GM12878 (cell line): Measurements from ENCODE around the gene OTUB2. TPM values are rescaled to one million over a fixed set of nuclear protein-coding genes. Genes with fewer than 3 reads are reported as not detected.

Source experiments
- ATAC-seq: fragments of 200-7000 bp; cut with Tn5 transposase; 3 replicates; pipeline ENCODE4 v1.9.1; 2020; ENCODE audit warnings: mild to moderate bottlenecking, moderate library complexity
- BruUV-seq: library from RNA; stranded (reverse); fragments of 400-500 nt; replicated peaks from 2 replicates; lab custom pipeline; 2021; lab: Mats Ljungman, UMichigan
- CTCF ChIA-PET: fragments of 300-600 bp; sonication (Branson Sonifier 250); formaldehyde crosslinking; extraction: SDS; loops from one replicate; lab custom pipeline; 2021; ENCODE audit warnings: inconsistent platforms; lab: Yijun Ruan, JAX
- POLR2A ChIA-PET: fragments of 350-600 bp; formaldehyde crosslinking; extraction: SDS; loops from one replicate; lab custom pipeline; 2021; ENCODE audit warnings: inconsistent platforms; lab: Charles Lee
- RAD21 ChIA-PET: fragments of 300-600 bp; sonication (Branson Sonifier 250); formaldehyde crosslinking; loops from one replicate; lab custom pipeline; 2023; ENCODE audit warnings: antibody characterized with exemption; ENCODE audit not compliant: unreplicated experiment; lab: Charles Lee
- SMC1A ChIA-PET: fragments of 300-600 bp; sonication (Branson Sonifier 250); formaldehyde crosslinking; loops from one replicate; lab custom pipeline; 2023; ENCODE audit not compliant: unreplicated experiment, uncharacterized antibody; lab: Charles Lee
- DNase-seq: peaks from one replicate; pipeline ENCODE4 v3.0.0-alpha.2; 2011; ENCODE audit warnings: low read depth, low spot score
- FAIRE-seq: peaks from 3 replicates; lab custom pipeline; 2011; peaks lifted over from hg19 to GRCh38; lab: Jason Lieb, UNC
- H2AFZ ChIP-seq: 2 replicates; pipeline ENCODE4 v1.6.0; 2011; ENCODE audit warnings: low read depth, low read length, control low read depth; ENCODE audit not compliant: control insufficient read depth
- H3K27ac ChIP-seq: 2 replicates; pipeline ENCODE4 v1.5.1; 2011; ENCODE audit warnings: control low read depth; ENCODE audit not compliant: control insufficient read depth, insufficient read depth
- H3K27me3 ChIP-seq, 2 experiments: replicated peaks in 1 of 2; 2 replicates each; pipeline versions ENCODE4 v1.6.0 to v1.6.1; 2011; ENCODE audit warnings: low read length in 1 of 2; ENCODE audit not compliant: control insufficient read depth in 2 of 2, insufficient read depth in 2 of 2
- H3K36me3 ChIP-seq, 2 experiments: 2 replicates each; pipeline ENCODE4 v1.5.1; 2011; ENCODE audit warnings: low read length in 1 of 2; ENCODE audit not compliant: control insufficient read depth in 2 of 2, insufficient read depth in 2 of 2
- H3K4me1 ChIP-seq: 2 replicates; pipeline ENCODE4 v1.6.1; 2011; ENCODE audit warnings: mild to moderate bottlenecking, low read length, moderate library complexity, mixed read lengths; ENCODE audit not compliant: control insufficient read depth, insufficient read depth
- H3K4me2 ChIP-seq: 2 replicates; pipeline ENCODE4 v1.6.0; 2011; ENCODE audit warnings: control low read depth; ENCODE audit not compliant: control insufficient read depth, insufficient read depth
- H3K4me3 ChIP-seq: fragments of 200-600 bp; sonication (generic); 2 replicates; pipeline ENCODE4 v1.5.1; 2016
- H3K79me2 ChIP-seq: 2 replicates; pipeline ENCODE4 v1.6.0; 2011; ENCODE audit warnings: low read length; ENCODE audit not compliant: control insufficient read depth, insufficient read depth
- H3K9ac ChIP-seq: 2 replicates; pipeline ENCODE4 v1.8.0; 2011; ENCODE audit warnings: low read length, control low read depth, mixed read lengths; ENCODE audit not compliant: control insufficient read depth, insufficient read depth
- H3K9me3 ChIP-seq: replicated peaks from 3 replicates; pipeline ENCODE4 v1.5.1; 2011; ENCODE audit warnings: mild to moderate bottlenecking, low read length; ENCODE audit not compliant: control insufficient read depth, insufficient read depth
- H4K20me1 ChIP-seq: 2 replicates; pipeline ENCODE4 v1.6.0; 2011; ENCODE audit not compliant: control insufficient read depth, insufficient read depth
- BHLHE40 ChIP-seq, 2 experiments: fragments of 450-650 bp in 1 of 2; IDR thresholded peaks; 2 replicates each; pipeline ENCODE4 v1.6.1; 2011 to 2017; ENCODE audit warnings: low read depth in 2 of 2, borderline replicate concordance in 1 of 2, improper control_type of control experiment in 1 of 2, low read length in 1 of 2, mild to moderate bottlenecking in 1 of 2
- BRCA1 ChIP-seq: IDR thresholded peaks from 2 replicates; pipeline ENCODE4 v1.6.1; 2011; ENCODE audit warnings: low read depth, low read length, improper control_type of control experiment
- CHD1 ChIP-seq: IDR thresholded peaks from 2 replicates; pipeline ENCODE4 v1.6.1; 2012; ENCODE audit warnings: low read depth, low read length, improper control_type of control experiment
- JUND ChIP-seq: IDR thresholded peaks from 2 replicates; pipeline ENCODE4 v1.6.1; 2012; ENCODE audit warnings: low read depth, mild to moderate bottlenecking, low read length, improper control_type of control experiment, moderate library complexity
- MTA3 ChIP-seq: IDR thresholded peaks from 2 replicates; pipeline ENCODE4 v1.6.1; 2012; ENCODE audit warnings: low read length, inconsistent platforms, borderline replicate concordance
- MXI1 ChIP-seq: fragments of 150-350 bp; IDR thresholded peaks from 2 replicates; pipeline ENCODE4 v1.6.1; 2011; ENCODE audit warnings: low read depth, mild to moderate bottlenecking, inconsistent platforms, low read length, improper control_type of control experiment
- NFXL1 ChIP-seq: fragments of 450-650 bp; IDR thresholded peaks from 2 replicates; pipeline ENCODE4 v1.6.1; 2017; ENCODE audit warnings: antibody characterized with exemption, mild to moderate bottlenecking, borderline replicate concordance
- POLR2A ChIP-seq: IDR thresholded peaks from 2 replicates; pipeline ENCODE4 v1.6.1; 2011; ENCODE audit warnings: low read depth, mild to moderate bottlenecking, low read length
- RAD51 ChIP-seq: fragments of 450-650 bp; IDR thresholded peaks from 2 replicates; pipeline ENCODE4 v1.6.1; 2016; ENCODE audit warnings: moderate library complexity, mild to moderate bottlenecking, inconsistent platforms
- SP1 ChIP-seq: IDR thresholded peaks from one replicate; pipeline ENCODE4 v1.6.1; 2011; ENCODE audit warnings: low read depth, low read length
- SUPT20H ChIP-seq: IDR thresholded peaks from 2 replicates; pipeline ENCODE4 v1.6.1; 2011; ENCODE audit warnings: low read depth, mild to moderate bottlenecking, low read length, moderate library complexity, borderline replicate concordance; ENCODE audit not compliant: control insufficient read depth
- TCF3 ChIP-seq: IDR thresholded peaks from 2 replicates; pipeline ENCODE4 v1.6.1; 2012; ENCODE audit warnings: low read depth, mild to moderate bottlenecking, low read length, borderline replicate concordance; ENCODE audit not compliant: insufficient read depth
- ZNF274 ChIP-seq: IDR thresholded peaks from one replicate; pipeline ENCODE4 v1.8.0; 2011; ENCODE audit not compliant: insufficient read length, insufficient read depth
- ZNF687 ChIP-seq: fragments of 450-650 bp; IDR thresholded peaks from 2 replicates; pipeline ENCODE4 v1.6.1; 2017; ENCODE audit warnings: mild to moderate bottlenecking, moderate library complexity
- WGBS: methylation state at CpG from one replicate; pipeline ENCODE4 v1.1.6; 2016; ENCODE audit warnings: low lambda C conversion rate; ENCODE audit not compliant: insufficient replicate concordance, insufficient coverage; ENCODE audit errors: missing lambda C conversion rate; 5-methylcytosine and 5-hydroxymethylcytosine counted together
- in situ Hi-C: fragments of 300-500 bp; cut with MboI; formaldehyde crosslinking; loops from 9 replicates; pipeline ENCODE4 v1.14.3; 2018; ENCODE audit warnings: mixed read lengths
- intact Hi-C: fragments of 100-400 bp; cut with micrococcal nuclease; formaldehyde crosslinking; loops from one replicate; pipeline ENCODE4 v1.14.2; 2022; ENCODE audit not compliant: unreplicated experiment
- polyA plus RNA-seq, 11 experiments: library from polyadenylated mRNA; depleted of rRNA in 4 of 11; unstranded in 6 of 11; stranded (reverse) in 5 of 11; fragments of >200 nt; fragmentation: Nextera tagmentation in 4 of 11; fragmentation: Illumina TruSeq in 1 of 11; extraction: Ambion mirVana in 4 of 11; extraction: Trizol in 1 of 11; gene quantifications; 1 replicate in 1 of 11; 2 replicates in 10 of 11; pipeline versions ENCODE4 v1.2.1 to v1.2.3, GENCODE V29; 2011 to 2016; ENCODE audit warnings: inconsistent platforms in 2 of 11, missing spikeins in 2 of 11, low read depth in 1 of 11
- total RNA-seq, 4 experiments: library from RNA; depleted of rRNA in 3 of 4; stranded (reverse); fragments of >200 nt in 3 of 4; fragmentation: Illumina TruSeq in 1 of 4; extraction: Trizol in 1 of 4; gene quantifications; 2 replicates each; pipeline versions ENCODE4 v1.2.1 to v1.2.3, GENCODE V29; 2013 to 2021

OTUB2 gene
- total and polyA plus RNA-seq, 10 of the 15 experiments (the other 5 are each of a cell fraction or from before 2014, with no cell fraction given) = 0.05 to 0.82 (median 0.43) TPM

GRCh38 chr14:93997916-93998870 lies 27.9 kb upstream of the OTUB2 start:
- CTCF ChIA-PET = interaction anchor here (0.6 to 16.9 kb wide), 15 partner anchors 7 to 821 kb away, joined by 3 to 541 read pairs (median 9); partner anchors contain the start of gene ASB2
- no peaks in the 10 kb centered on the region for H4K20me1 ChIP-seq
- no peaks in the 10 kb centered on the region for H3K27me3 ChIP-seq
- no peaks in the 10 kb centered on the region for H3K79me2 ChIP-seq
- no peak for FAIRE-seq
- no peaks in the 10 kb centered on the region for H3K36me3 ChIP-seq
- H3K4me3 ChIP-seq = no peak overlapping the region
- BruUV-seq = no TSS peak
- SMC1A ChIA-PET = interaction anchor here (0.6 to 7.3 kb wide), 15 partner anchors 7 to 60 kb away, joined by 3 to 180 read pairs (median 16); partner anchors contain the start of gene ASB2
- H3K4me2 ChIP-seq = no peak overlapping the region
- WGBS = 49% methylated on average over 17 of the region's 17 CpGs
- H3K9ac ChIP-seq = no peak overlapping the region
- H3K27ac ChIP-seq = no peak overlapping the region
- DNase-seq = no peak
- no peaks in the 10 kb centered on the region for H3K9me3 ChIP-seq
- POLR2A ChIA-PET = interaction anchor here (0.6 to 3.4 kb wide), 11 partner anchors 16 to 182 kb away, joined by 3 to 33 read pairs (median 9); no protein-coding TSS in a partner anchor
- TF ChIP-seq BHLHE40 (IDR thresholded peaks at IDR 0.05; ENCODE audit: borderline replicate concordance in 1 of 2, low read depth in 2 of 2, low read length in 1 of 2) (no peak), CHD1 (no peak), SP1 (no peak), ZNF687 (no peak), MTA3 (no peak), MXI1 (no peak), NFXL1 (no peak), SUPT20H (no peak), POLR2A (no peak), TCF3 (no peak), JUND (no peak), BRCA1 (no peak), ZNF274 (no peak), RAD51 (no peak)
- in situ Hi-C loops (no loop called here), intact Hi-C loops (no loop called here)
- ATAC-seq = no peak
- RAD21 ChIA-PET = interaction anchor here (1.3 to 9.3 kb wide), 10 partner anchors 12 to 58 kb away, joined by 3 to 344 read pairs (median 24); partner anchors contain the start of gene ASB2
- H2AFZ ChIP-seq = no peak overlapping the region
- H3K4me1 ChIP-seq = peaks cover 26% of the 10 kb centered on the region
